Activated CD4-positive, alpha-beta T cell treated with anti-CD3 and anti-CD28 coated beads, Interleukin-2, amount 50 U/mL, for 24 hours (primary cell): Measurements from ENCODE around the gene C11orf16.
"Not testable (repeated sequence)": the region's sequence is repeated elsewhere in the genome, so short reads cannot be mapped to it uniquely, and the experiment has no call there.

Experiments
- DNase-seq, 2 donors: peaks; one replicate each; pipeline ENCODE4 v3.0.0-alpha.2; 2020; ENCODE audit warnings: low read depth in 1 of 2, low spot score in 1 of 2

The C11orf16 gene

GRCh38 chr11:8932564-8933180 is at the start of gene C11orf16:
Gene C11orf16 (minus strand): TSS chr11:8932947. CDS start chr11:8932308, 639 bp downstream.
- DNase-seq: no peak

- no peak for DNase-seq
Observed at GRCh38 chr11:8980485-8980884, 47.7 kb upstream of the C11orf16 start.

- DNase-seq: not testable (repeated sequence)
Observed at GRCh38 chr11:8979365-8979764, 46.6 kb upstream of the C11orf16 start.

- no peak for DNase-seq
Observed at GRCh38 chr11:8973121-8973520, 40.4 kb upstream of the C11orf16 start.

- no peak for DNase-seq
Observed at GRCh38 chr11:8971924-8972316, 39.2 kb upstream of the C11orf16 start.

GRCh38 chr11:8971196-8971923 is 38.6 kb upstream of the C11orf16 start:
- DNase-seq: no peak

- no peak for DNase-seq
Observed at GRCh38 chr11:8967184-8967583, 34.4 kb upstream of the C11orf16 start.

GRCh38 chr11:8964324-8965320 is 31.9 kb upstream of the C11orf16 start, which contains the start of gene TMEM9B:
Gene TMEM9B (minus strand): TSS chr11:8964442. CDS start chr11:8964313, 129 bp downstream.
- peak; percentile 62 to 80 for DNase-seq

GRCh38 chr11:8963569-8964323 is 31.0 kb upstream of the C11orf16 start:
- DNase-seq: peak; percentile 62 to 71

GRCh38 chr11:8962841-8963240 is 30.1 kb upstream of the C11orf16 start:
- no peak for DNase-seq

- no peak for DNase-seq
Observed at GRCh38 chr11:8961401-8961800, 28.7 kb upstream of the C11orf16 start.

- DNase-seq: no peak
Observed at GRCh38 chr11:8959546-8960166, 26.9 kb upstream of the C11orf16 start.

GRCh38 chr11:8956860-8957259 is 24.1 kb upstream of the C11orf16 start:
- no peak for DNase-seq

- no peak for DNase-seq
Observed at GRCh38 chr11:8948886-8949285, 16.1 kb upstream of the C11orf16 start.

- DNase-seq: no peak
Observed at GRCh38 chr11:8947230-8947943, 14.6 kb upstream of the C11orf16 start.

GRCh38 chr11:8942518-8943066 is 9.8 kb upstream of the C11orf16 start, which contains the start of gene ASCL3:
Gene ASCL3 (minus strand): TSS chr11:8943016. CDS start chr11:8938161, 4,855 bp downstream.
- no peak for DNase-seq

GRCh38 chr11:8941341-8942103 is 8.8 kb upstream of the C11orf16 start:
- no peak for DNase-seq

- no peak for DNase-seq
Observed at GRCh38 chr11:8937659-8938058, 4.9 kb upstream of the C11orf16 start.
